GM21447 (cell line): ENCODE results near the gene ARL4D.
"Not testable (repeated sequence)": the region's sequence is repeated elsewhere in the genome, so short reads cannot be mapped to it uniquely, and the experiment has no call there.

Source experiments
- ATAC-seq: cut with Tn5 transposase; IDR thresholded peaks from one replicate; pipeline ENCODE4 v1.9.1; 2021; ENCODE audit not compliant: unreplicated experiment

ARL4D gene

GRCh38 chr17:43398724-43399595, at the start of gene ARL4D:
Gene ARL4D, plus strand, starts transcription at chr17:43398993. Its CDS starts 740 bp downstream, at chr17:43399733.
- peak; percentile 66 for ATAC-seq

DNA sequence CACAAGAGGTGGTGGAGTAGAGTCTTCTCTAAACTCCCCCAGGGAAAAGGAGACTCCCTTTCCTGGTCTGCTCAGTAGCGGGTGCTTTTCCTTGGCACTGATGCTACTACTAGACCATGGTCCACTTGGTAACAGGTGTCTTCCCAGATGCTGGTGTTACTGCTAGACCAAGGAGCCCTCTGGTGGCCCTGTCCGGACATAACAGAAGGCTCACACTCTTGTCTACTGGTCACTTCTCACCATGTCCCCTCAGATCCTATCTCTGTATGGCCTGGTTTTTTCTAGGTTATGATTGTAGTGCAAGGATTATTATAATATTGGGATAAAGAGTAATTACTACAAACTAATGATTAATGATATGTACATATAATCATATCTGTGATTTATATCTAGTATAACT, 49.7 kb upstream of the ARL4D start:
- no peak for ATAC-seq

DNA sequence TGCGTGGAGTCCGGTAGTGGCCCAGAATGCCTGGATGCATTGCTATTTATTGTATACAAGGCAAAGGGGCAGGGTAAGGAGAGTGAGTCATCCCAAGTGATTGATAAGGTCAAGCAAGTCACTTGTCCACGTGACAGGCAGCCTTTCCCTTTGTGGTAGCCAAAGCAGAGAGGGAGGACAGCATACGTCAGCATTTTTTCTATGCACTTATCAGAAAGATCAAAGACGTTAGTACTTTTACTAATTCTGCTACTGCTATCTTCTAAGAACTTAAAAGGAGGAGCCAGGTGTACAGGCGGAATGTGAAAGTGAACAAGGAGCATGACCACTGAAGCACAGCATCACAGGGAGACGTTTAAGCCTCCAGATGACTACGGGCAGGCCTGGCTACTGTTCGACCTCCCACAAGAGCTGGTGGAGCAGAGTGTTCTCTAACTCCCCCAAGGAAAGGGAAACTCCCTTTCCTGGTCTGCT, 47.9 kb upstream of the ARL4D start:
- no peak for ATAC-seq

GRCh38 chr17:43351691-43352090, 47.1 kb upstream of the ARL4D start:
- ATAC-seq: no peak

DNA sequence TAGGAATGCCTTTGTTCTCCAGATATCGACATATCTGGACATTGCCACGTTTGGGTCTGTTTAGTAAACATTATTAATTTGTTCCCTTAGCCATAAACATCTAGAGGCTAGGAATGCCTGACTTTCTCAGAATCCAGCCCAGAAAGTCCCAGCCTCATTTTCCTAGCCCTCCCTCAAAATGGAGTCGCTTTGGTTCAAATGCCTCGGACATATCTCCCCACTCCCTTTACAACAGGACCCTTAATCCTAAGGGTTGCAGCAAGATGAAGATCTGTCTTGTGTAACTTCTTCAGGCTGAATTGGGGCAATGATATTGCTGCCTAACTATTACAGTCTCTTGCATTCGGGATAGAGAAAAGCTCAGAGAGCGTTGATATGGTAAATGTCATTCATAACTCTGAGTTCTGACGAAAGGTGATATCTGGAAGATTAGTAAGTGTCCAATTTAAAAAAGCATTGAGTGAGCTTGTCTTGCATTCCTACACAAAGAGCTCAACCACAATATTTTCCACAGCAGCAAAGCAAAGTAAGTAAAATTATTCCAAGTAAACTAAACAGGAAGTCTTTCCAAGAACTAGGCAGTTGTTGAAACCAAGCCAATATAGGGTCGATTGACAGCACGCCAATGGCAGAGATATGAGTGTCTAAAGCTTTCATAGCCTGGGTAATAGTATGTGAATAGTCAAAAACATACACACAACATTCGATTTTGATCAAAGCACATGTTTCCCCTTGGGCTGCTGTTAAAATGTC, 46.0 kb upstream of the ARL4D start:
- ATAC-seq: no peak

- no peak for ATAC-seq
These were observed 45.4 kb upstream of the ARL4D start for GRCh38 chr17:43353393-43353792.

DNA sequence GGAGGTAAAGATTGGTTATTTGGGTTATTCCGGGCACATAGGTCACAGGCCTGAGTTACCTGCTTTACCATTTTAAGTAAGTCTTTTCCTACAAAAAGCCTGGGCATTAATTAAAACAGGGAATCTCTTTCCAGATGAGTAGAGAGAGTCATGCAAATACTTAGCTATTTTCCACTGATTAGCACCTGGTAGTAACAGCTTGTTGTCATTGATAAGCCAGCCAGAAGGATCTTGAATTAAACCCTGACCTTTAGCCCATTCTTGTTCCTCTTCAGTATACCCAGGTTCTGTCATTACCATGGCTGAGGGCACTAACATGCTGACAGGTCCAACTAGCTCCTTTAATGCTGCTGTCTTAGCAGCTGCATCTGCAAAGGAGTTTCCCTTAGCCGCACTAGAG, 44.4 kb upstream of the ARL4D start:
- ATAC-seq: no peak

DNA sequence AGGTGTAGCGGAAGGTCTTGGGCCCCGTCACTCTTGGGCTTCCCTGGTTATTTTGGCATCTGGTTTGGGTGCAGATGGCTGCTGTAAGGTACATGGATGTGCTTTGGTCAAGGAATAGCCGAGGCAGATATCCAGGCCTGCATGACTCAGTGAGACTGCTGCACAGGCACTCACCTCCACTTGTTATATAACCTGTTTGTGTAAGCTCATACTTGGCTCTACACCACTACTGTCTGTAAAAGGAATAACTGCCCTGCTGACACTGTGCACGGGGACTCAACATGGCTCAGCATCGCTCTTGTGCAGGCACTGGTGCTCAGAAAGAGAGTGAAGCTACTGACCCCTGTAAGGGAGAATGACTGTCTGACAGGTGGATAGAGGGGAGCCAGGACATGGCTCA, 42.3 kb upstream of the ARL4D start:
- ATAC-seq: no peak

- ATAC-seq: no peak
These were observed 41.8 kb upstream of the ARL4D start for GRCh38 chr17:43356999-43357398.

DNA sequence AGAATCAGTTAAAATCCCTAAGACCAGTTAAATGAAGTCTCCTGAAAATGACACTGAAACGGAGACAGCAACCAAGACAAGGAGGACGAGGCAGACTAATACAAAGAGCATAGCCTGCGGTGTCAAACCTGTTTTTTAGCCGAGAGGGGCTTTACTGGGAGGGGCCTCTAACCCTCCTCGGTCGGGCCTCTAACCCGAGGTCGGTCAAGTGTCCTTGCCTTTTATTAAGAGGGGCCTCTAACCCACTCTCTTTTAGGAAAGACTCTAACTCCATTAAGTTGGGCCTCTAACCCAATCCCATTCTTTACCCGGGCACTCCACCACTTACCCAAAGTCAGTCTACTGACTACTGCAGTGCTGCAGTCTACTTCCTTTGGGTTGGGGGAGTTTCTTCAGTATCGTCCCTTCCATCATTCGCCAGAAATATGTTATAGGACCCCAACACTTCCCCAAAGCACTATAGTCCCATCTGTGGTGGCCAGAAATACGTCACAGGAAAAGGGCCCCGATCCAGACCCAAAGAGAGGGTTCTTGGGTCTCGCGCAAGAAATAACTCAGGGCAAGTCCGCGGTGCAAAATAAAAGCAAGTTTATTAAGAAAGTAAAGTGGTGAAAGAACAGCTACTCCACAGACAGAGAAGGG, 39.2 kb upstream of the ARL4D start:
- ATAC-seq: no peak

GRCh38 chr17:43360376-43360738, 38.4 kb upstream of the ARL4D start:
- peak; percentile 18 for ATAC-seq

DNA sequence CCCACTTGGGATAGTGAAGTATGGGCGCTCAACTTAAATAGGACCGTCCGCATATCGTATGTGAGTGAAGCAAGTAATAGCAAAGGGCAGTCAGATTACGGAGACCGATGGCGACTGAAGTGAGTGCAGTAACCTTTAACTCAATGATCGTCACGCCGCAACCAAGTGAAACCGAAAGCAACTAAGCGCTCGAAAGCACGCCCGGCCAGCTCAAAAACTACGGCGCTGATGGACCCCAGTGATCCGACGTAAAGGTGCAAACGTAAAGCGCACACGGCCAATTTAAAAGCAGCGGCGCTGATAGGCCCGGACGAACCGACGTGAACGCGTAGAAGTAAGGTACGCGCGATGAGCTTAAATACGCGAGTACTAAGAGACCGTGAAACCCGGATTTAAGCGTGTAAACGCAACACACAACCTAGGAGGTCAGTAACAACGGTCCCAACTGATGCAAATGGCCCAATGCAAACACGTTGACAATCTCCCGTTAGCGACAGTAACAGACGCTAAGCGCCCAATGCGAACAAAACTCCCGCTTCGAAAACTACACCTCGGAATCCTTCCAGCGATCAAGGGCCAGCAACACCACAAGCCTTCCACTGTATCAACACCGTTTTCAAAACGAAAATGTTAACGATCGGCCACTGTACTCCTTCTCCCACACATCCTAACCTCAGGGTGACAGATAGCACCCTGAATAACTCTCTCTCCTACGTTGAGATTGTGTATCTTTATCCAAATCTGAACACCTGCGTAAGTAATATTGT, 37.9 kb upstream of the ARL4D start:
- peak; percentile 72 for ATAC-seq

GRCh38 chr17:43363181-43363925, 35.4 kb upstream of the ARL4D start:
- ATAC-seq: no peak

DNA sequence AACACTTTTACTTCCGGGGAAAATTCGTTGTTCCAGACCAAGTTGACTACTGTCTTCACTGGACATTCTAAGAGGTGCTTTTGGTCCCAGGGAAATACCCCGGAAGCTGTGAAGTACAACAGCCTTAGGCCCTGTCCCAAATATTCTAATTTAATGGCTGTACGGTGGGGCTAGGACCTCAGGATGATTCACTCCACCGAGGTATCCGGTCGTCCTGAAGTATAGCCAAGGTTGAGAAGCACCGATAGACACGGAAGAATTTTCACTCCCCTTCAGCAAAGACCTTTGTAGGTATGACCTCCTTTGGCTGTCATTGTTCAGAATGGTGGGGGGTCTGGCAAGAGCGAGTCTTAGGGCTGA, 34.9 kb upstream of the ARL4D start:
- no peak for ATAC-seq

DNA sequence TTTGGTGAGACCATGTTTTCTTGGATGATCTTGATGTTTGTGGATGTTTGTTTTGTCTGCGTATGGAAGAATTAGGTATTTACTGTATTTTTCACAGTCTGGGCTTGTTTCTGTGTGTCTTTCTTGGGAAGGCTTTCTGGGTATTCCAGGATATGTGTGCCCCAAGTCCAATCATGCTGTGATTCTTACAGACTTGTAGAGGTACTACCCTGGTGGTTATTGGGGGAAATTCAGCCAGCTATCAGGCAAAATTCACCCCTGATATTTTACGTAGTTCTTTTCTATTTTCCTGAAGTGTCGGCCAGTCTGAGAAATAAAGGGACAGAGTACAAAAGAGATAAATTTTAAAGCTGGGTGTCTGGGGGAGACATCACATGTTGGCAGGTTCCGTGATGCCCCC, 33.4 kb upstream of the ARL4D start:
- ATAC-seq: no peak

DNA sequence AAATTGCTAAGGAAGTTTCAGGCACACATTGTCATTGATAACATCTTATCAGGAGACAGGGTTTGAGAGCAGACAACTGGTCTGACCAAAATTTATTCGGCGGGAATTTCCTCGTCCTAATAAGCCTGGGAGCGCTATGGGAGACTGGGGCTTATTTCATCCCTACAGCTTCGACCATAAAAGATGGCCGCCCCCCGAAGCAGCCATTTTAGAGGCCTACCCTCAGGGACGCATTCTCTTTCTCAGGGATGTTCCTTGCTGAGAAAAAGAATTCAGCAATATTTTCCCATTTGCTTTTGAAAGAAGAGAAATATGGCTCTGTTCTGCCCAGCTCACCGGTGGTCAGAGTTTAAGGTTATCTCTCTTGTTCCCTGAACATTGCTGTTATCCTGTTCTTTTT, 32.9 kb upstream of the ARL4D start:
- not testable (repeated sequence) for ATAC-seq

GRCh38 chr17:43366891-43367736, 31.7 kb upstream of the ARL4D start:
- no peak for ATAC-seq

DNA sequence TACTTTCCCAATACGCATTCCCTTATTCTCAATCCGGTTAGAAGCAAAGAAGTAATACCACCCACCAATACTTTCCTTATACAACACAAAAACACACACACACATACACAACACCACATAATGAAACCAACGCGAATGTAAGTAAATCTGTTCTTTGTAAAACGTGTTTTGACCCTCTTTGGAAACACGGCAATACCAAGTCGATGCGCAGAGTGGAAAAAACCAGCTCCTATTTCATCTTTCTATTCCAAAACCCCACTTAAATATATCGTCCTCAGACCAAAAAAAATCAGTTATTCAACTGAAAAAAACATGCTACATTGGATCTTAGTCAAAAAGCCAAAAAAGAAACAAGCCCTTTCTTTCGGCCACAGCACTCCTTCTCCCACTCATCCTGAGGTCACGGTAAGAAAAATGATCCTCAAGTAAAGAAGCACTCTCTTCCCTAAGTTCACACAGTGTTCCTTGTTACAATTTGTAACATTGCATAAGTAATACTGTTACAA, 31.0 kb upstream of the ARL4D start:
- ATAC-seq: peak; percentile 33
